Cardiac fibroblast (primary cell): ENCODE data around the gene OR51Q1.

ENCODE experiments used
- DNase-seq, 2 donors: peaks; one replicate each; pipeline versions ENCODE4 v3.0.0 to v3.0.0-alpha.2; 2010; ENCODE audit warnings: low read depth in 2 of 2
- H3K4me3 ChIP-seq, 2 donors: replicated peaks in 1 of 2; 1 replicate in 1 of 2; 2 replicates in 1 of 2; pipeline ENCODE4 v1.5.1; 2011; ENCODE audit warnings: low read depth in 2 of 2, low read length in 2 of 2, mild to moderate bottlenecking in 2 of 2, moderate library complexity in 1 of 2
- CTCF ChIP-seq: IDR thresholded peaks from one replicate; pipeline ENCODE4 v1.5.1; 2011; ENCODE audit warnings: low read depth, mild to moderate bottlenecking, low read length, inconsistent platforms

OR51Q1 gene

GRCh38 chr11:5449432-5449831, 27.5 kb downstream of the OR51Q1 start:
- DNase-seq, result no peak
- H3K4me3 ChIP-seq, result no peak overlapping the region
- no peak for TF ChIP-seq CTCF

GRCh38 chr11:5460983-5461621, 39.2 kb downstream of the OR51Q1 start:
- no peak for DNase-seq
- no peak overlapping the region for H3K4me3 ChIP-seq
- no peak for TF ChIP-seq CTCF

GRCh38 chr11:5467527-5467926, 45.6 kb downstream of the OR51Q1 start:
- TF ChIP-seq CTCF, result no peak
- no peak for DNase-seq
- no peak overlapping the region for H3K4me3 ChIP-seq
